ENCODE data around the gene EXOC6. TPM values are rescaled to one million over a fixed set of nuclear protein-coding genes. Genes with fewer than 3 reads are reported as not detected.

EXOC6 gene
- total and polyA plus RNA-seq, 2 of the 13 experiments (the other 11 are each of a cell fraction or from before 2014, with no cell fraction given), result 22.2 to 29.2 TPM

DNA sequence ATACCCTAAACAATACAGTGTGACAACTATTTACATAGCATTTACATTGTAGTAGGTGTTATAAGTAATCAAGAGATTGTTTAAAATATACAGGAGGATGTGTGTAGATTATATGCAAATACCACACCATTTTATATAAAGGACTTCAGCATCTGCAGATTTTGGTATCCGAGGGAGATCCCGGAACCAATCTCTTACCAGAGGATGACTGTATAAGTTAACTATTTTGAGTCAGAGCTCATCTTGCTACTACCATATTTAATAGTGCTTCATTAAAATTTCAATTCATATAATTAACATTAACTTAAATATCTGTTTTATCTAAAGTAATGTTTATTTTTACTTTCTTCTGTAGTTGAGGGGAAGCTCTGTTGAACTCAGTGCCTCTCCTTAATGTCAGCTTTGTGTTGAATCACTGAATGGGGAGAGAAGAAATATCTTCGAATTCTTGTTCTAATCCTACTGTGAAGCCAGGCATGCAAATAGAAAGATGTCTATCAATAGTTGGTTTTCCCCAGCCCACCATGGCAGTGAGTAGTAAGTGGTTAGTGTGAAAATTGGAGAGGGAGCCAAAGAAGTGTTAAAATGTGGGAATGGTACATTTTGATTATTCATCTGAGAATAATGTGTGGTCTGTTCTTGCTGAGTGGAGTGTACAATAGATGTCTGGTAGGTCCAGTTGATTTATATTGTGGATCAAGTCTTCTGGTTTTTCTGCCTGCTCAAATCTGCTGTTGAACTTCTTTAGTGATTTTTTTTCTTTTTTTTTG, 122.2 kb downstream of the EXOC6 start:
- no TSS peak for BruUV-seq (replicated peaks)
- FAIRE-seq (no peak), ATAC-seq (no peak), DNase-seq (ENCODE audit: low spot score) (no peak)
- CTCF ChIA-PET (ENCODE audit: low intra/inter-chr PET ratio, low total read pairs), result no interaction called here
- H3K4me1 ChIP-seq (ENCODE audit: insufficient read depth, low read length), result peaks cover 11% of the 10 kb centered on the region
- no peaks in the 10 kb centered on the region for H3K9me3 ChIP-seq (ENCODE audit: low read length)
- intact Hi-C loops (cut with micrococcal nuclease; ENCODE audit: unreplicated experiment) (no loop called here), in situ Hi-C loops (cut with HindIII; ENCODE audit: extremely low pct_ligation_motif_present, low pct_unique_long_range_greater_than_20kb) (no loop called here)
- no peak overlapping the region for H3K4me3 ChIP-seq (replicated peaks in 1 of 3; ENCODE audit: insufficient read depth in 1 of 3, low read depth in 2 of 3, low read length in 3 of 3)
- H3K79me2 ChIP-seq (ENCODE audit: insufficient read depth, low read length), result no peaks in the 10 kb centered on the region
- WGBS (ENCODE audit: low lambda C conversion rate), result 98% methylated on average over 3 of the region's 3 CpGs
- no peak overlapping the region for H3K27ac ChIP-seq (ENCODE audit: extremely low read length, insufficient read depth, low read length)
- no peak overlapping the region for H3K9ac ChIP-seq (ENCODE audit: insufficient read depth, low read depth, low read length)
- no peak overlapping the region for H3K4me2 ChIP-seq (ENCODE audit: low read depth, low read length)
- H2AFZ ChIP-seq (ENCODE audit: low read length), result no peak overlapping the region
- H4K20me1 ChIP-seq (ENCODE audit: insufficient read depth, low read length), result no peaks in the 10 kb centered on the region
- POLR2A ChIA-PET, result no interaction called here
- H3K36me3 ChIP-seq (replicated peaks in 1 of 2; ENCODE audit: control insufficient read depth in 1 of 2, insufficient read depth in 2 of 2, low read length in 2 of 2), result no peaks in the 10 kb centered on the region
- no peaks in the 10 kb centered on the region for H3K27me3 ChIP-seq (ENCODE audit: control insufficient read depth in 1 of 2, insufficient read depth in 2 of 2, low read length in 2 of 2)
- TF ChIP-seq ZNF296 (CRISPR knock-in tag; conservative IDR thresholded peaks at IDR 0.05), result no peak
- TF ChIP-seq ZNF616 (CRISPR knock-in tag; IDR thresholded peaks at IDR 0.05; ENCODE audit: low read depth), result no peak
- no peak for TF ChIP-seq ZNF121 (CRISPR knock-in tag; IDR thresholded peaks at IDR 0.05)
- TF ChIP-seq SNAI1 (CRISPR knock-in tag; IDR thresholded peaks at IDR 0.05; ENCODE audit: borderline replicate concordance), result no peak
- TF ChIP-seq FOXC1 (CRISPR knock-in tag; IDR thresholded peaks at IDR 0.05; ENCODE audit: borderline replicate concordance), result no peak
- TF ChIP-seq ZNF136 (CRISPR knock-in tag; IDR thresholded peaks at IDR 0.05; ENCODE audit: low read depth), result no peak
- no peak for TF ChIP-seq TCF7 (IDR thresholded peaks at IDR 0.05; ENCODE audit: low read depth)
- TF ChIP-seq, protein P1, sequence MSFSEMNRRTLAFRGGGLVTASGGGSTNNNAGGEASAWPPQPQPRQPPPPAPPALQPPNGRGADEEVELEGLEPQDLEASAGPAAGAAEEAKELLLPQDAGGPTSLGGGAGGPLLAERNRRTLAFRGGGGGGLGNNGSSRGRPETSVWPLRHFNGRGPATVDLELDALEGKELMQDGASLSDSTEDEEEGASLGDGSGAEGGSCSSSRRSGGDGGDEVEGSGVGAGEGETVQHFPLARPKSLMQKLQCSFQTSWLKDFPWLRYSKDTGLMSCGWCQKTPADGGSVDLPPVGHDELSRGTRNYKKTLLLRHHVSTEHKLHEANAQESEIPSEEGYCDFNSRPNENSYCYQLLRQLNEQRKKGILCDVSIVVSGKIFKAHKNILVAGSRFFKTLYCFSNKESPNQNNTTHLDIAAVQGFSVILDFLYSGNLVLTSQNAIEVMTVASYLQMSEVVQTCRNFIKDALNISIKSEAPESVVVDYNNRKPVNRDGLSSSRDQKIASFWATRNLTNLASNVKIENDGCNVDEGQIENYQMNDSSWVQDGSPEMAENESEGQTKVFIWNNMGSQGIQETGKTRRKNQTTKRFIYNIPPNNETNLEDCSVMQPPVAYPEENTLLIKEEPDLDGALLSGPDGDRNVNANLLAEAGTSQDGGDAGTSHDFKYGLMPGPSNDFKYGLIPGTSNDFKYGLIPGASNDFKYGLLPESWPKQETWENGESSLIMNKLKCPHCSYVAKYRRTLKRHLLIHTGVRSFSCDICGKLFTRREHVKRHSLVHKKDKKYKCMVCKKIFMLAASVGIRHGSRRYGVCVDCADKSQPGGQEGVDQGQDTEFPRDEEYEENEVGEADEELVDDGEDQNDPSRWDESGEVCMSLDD (CRISPR knock-in tag; IDR thresholded peaks at IDR 0.05; ENCODE audit: borderline replicate concordance), result no peak
- no peak for TF ChIP-seq IRF9 (CRISPR knock-in tag; IDR thresholded peaks at IDR 0.05; ENCODE audit: borderline replicate concordance)
- TF ChIP-seq ZNF530 (CRISPR knock-in tag; IDR thresholded peaks at IDR 0.05; ENCODE audit: low read depth), result no peak
- TF ChIP-seq NRL (CRISPR knock-in tag; IDR thresholded peaks at IDR 0.05; ENCODE audit: borderline replicate concordance), result no peak
- no peak for TF ChIP-seq ADNP (CRISPR knock-in tag; IDR thresholded peaks at IDR 0.05)
- TF ChIP-seq ZNF362 (CRISPR knock-in tag; IDR thresholded peaks at IDR 0.05; ENCODE audit: borderline replicate concordance), result no peak
- no peak for TF ChIP-seq ATF6 (CRISPR knock-in tag; conservative IDR thresholded peaks at IDR 0.05)
- TF ChIP-seq, protein P2, sequence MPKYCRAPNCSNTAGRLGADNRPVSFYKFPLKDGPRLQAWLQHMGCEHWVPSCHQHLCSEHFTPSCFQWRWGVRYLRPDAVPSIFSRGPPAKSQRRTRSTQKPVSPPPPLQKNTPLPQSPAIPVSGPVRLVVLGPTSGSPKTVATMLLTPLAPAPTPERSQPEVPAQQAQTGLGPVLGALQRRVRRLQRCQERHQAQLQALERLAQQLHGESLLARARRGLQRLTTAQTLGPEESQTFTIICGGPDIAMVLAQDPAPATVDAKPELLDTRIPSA (CRISPR knock-in tag; IDR thresholded peaks at IDR 0.05; ENCODE audit: borderline replicate concordance), result no peak
